SK-N-SH treated with all-trans-retinoic acid at 6 μM for 48 hours (cell line): Measurements from ENCODE around the gene GVQW3.

Source experiments
- ARNTL ChIP-seq: fragments of 450-650 bp; formaldehyde crosslinking; IDR thresholded peaks from 2 replicates; pipeline ENCODE4 v1.5.0; 2020; ENCODE audit warnings: low read depth, mild to moderate bottlenecking, moderate library complexity, borderline replicate concordance
- ZFP3 ChIP-seq: fragments of 250-450 bp; sonication (Bioruptor Pico); IDR thresholded peaks from 2 replicates; pipeline ENCODE4 v1.5.0; 2020; ENCODE audit warnings: mild to moderate bottlenecking, moderate library complexity
- ZNF565 ChIP-seq: fragments of 450-650 bp; formaldehyde crosslinking; conservative IDR thresholded peaks from 2 replicates; pipeline ENCODE4 v1.5.0; 2020; ENCODE audit warnings: low read depth, mild to moderate bottlenecking, moderate library complexity
- TF ChIP-seq, protein P1 (sequence below): fragments of 250-450 bp; sonication (Bioruptor Pico); IDR thresholded peaks from 2 replicates; pipeline ENCODE4 v1.5.0; 2020; ENCODE audit warnings: mild to moderate bottlenecking, moderate library complexity
- TF ChIP-seq, protein P2 (sequence below): fragments of 250-450 bp; sonication (Bioruptor Pico); IDR thresholded peaks from 2 replicates; pipeline ENCODE4 v1.8.0; 2020; ENCODE audit warnings: mild to moderate bottlenecking, moderate library complexity, borderline replicate concordance
- TF ChIP-seq, protein P3 (sequence below): fragments of 250-450 bp; sonication (Bioruptor Pico); IDR thresholded peaks from 2 replicates; pipeline ENCODE4 v1.5.1; 2021; ENCODE audit warnings: mild to moderate bottlenecking, moderate library complexity
- TF ChIP-seq, protein P4 (sequence below): fragments of 250-450 bp; sonication (Bioruptor Pico); IDR thresholded peaks from 2 replicates; pipeline ENCODE4 v1.5.1; 2020; ENCODE audit warnings: low read depth, mild to moderate bottlenecking, moderate library complexity

DNA sequence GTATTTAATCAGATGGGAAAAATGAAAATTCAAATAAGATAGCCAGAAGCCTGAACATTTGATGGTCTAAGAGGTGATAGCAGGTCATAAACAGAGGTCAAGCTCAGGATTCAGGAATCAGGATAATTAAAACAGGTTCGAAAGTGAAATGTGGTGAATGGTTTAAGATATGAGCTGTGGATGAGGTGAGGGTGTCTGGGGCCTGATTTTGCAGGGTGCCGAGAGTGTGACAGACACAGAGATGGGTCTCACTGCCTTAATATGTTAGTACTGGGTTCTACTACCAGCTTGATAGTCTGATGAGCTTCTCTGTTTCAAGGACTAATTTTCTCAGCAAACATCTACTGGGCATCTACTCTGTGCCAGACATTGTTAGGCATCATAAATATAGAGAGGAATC, 43.8 kb downstream of the GVQW3 start:
- TF ChIP-seq, protein P1, sequence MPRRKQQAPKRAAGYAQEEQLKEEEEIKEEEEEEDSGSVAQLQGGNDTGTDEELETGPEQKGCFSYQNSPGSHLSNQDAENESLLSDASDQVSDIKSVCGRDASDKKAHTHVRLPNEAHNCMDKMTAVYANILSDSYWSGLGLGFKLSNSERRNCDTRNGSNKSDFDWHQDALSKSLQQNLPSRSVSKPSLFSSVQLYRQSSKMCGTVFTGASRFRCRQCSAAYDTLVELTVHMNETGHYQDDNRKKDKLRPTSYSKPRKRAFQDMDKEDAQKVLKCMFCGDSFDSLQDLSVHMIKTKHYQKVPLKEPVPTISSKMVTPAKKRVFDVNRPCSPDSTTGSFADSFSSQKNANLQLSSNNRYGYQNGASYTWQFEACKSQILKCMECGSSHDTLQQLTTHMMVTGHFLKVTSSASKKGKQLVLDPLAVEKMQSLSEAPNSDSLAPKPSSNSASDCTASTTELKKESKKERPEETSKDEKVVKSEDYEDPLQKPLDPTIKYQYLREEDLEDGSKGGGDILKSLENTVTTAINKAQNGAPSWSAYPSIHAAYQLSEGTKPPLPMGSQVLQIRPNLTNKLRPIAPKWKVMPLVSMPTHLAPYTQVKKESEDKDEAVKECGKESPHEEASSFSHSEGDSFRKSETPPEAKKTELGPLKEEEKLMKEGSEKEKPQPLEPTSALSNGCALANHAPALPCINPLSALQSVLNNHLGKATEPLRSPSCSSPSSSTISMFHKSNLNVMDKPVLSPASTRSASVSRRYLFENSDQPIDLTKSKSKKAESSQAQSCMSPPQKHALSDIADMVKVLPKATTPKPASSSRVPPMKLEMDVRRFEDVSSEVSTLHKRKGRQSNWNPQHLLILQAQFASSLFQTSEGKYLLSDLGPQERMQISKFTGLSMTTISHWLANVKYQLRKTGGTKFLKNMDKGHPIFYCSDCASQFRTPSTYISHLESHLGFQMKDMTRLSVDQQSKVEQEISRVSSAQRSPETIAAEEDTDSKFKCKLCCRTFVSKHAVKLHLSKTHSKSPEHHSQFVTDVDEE (CRISPR knock-in tag), result no peak
- TF ChIP-seq ARNTL (CRISPR knock-in tag) (no peak), ZNF565 (no peak), ZFP3 (CRISPR knock-in tag) (no peak)
- TF ChIP-seq, protein P2, sequence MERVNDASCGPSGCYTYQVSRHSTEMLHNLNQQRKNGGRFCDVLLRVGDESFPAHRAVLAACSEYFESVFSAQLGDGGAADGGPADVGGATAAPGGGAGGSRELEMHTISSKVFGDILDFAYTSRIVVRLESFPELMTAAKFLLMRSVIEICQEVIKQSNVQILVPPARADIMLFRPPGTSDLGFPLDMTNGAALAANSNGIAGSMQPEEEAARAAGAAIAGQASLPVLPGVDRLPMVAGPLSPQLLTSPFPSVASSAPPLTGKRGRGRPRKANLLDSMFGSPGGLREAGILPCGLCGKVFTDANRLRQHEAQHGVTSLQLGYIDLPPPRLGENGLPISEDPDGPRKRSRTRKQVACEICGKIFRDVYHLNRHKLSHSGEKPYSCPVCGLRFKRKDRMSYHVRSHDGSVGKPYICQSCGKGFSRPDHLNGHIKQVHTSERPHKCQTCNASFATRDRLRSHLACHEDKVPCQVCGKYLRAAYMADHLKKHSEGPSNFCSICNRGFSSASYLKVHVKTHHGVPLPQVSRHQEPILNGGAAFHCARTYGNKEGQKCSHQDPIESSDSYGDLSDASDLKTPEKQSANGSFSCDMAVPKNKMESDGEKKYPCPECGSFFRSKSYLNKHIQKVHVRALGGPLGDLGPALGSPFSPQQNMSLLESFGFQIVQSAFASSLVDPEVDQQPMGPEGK (CRISPR knock-in tag), result no peak
- TF ChIP-seq, protein P3, sequence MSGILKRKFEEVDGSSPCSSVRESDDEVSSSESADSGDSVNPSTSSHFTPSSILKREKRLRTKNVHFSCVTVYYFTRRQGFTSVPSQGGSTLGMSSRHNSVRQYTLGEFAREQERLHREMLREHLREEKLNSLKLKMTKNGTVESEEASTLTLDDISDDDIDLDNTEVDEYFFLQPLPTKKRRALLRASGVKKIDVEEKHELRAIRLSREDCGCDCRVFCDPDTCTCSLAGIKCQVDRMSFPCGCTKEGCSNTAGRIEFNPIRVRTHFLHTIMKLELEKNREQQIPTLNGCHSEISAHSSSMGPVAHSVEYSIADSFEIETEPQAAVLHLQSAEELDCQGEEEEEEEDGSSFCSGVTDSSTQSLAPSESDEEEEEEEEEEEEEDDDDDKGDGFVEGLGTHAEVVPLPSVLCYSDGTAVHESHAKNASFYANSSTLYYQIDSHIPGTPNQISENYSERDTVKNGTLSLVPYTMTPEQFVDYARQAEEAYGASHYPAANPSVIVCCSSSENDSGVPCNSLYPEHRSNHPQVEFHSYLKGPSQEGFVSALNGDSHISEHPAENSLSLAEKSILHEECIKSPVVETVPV, result no peak
- TF ChIP-seq, protein P4, sequence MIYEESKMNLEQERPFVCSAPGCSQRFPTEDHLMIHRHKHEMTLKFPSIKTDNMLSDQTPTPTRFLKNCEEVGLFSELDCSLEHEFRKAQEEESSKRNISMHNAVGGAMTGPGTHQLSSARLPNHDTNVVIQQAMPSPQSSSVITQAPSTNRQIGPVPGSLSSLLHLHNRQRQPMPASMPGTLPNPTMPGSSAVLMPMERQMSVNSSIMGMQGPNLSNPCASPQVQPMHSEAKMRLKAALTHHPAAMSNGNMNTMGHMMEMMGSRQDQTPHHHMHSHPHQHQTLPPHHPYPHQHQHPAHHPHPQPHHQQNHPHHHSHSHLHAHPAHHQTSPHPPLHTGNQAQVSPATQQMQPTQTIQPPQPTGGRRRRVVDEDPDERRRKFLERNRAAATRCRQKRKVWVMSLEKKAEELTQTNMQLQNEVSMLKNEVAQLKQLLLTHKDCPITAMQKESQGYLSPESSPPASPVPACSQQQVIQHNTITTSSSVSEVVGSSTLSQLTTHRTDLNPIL (CRISPR knock-in tag), result no peak
